HG02623 (cell line): ENCODE results near the gene RIC8B.

Experiments
- ATAC-seq: cut with Tn5 transposase; IDR thresholded peaks from one replicate; pipeline ENCODE4 v1.9.1; 2021; ENCODE audit warnings: moderate library complexity; ENCODE audit not compliant: unreplicated experiment

RIC8B gene

DNA sequence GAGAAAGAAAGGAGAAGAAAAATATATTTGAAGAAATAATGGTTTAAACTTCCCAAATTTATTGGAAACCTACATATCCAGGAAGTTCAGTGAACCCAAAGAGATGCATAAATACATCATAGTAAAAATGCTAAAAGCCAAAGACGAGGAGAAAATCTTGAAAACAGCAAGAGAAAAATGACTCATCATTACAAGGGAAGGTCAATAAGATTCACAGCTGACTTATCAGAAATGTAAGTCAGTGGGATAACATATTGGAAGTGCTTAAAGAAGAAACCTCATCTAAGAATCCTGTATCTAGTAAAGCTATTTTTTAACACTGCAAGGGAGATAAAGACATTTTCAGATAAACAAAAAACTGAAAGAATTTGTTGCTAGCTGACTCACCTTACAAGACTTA lies 19.9 kb downstream of the RIC8B start:
- no peak for ATAC-seq

DNA sequence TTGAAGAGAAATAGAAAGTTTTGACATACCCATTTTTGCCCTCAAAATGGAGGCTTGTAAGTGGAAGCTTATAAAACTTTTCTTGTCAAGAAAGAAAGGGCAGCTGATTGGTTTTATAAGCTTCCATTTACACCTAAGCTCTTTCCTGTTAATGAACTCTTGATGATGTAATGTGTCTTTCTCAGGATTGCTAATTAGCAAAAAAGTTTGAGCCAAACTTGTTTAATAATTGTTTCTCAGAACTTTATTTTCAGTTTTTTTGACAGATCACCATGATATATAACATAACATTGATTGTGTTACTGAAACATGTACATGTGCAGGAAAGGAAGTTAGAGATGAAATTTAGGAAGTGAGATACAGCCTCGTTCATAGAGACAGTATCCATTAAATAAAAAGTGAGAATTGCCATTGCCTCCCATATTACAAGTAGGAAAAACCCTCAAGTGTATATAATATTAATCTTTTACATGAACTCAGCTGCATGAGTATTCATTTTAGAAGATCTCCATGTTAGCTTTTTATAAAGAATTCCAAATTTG lies 26.8 kb downstream of the RIC8B start:
- ATAC-seq, result no peak

DNA sequence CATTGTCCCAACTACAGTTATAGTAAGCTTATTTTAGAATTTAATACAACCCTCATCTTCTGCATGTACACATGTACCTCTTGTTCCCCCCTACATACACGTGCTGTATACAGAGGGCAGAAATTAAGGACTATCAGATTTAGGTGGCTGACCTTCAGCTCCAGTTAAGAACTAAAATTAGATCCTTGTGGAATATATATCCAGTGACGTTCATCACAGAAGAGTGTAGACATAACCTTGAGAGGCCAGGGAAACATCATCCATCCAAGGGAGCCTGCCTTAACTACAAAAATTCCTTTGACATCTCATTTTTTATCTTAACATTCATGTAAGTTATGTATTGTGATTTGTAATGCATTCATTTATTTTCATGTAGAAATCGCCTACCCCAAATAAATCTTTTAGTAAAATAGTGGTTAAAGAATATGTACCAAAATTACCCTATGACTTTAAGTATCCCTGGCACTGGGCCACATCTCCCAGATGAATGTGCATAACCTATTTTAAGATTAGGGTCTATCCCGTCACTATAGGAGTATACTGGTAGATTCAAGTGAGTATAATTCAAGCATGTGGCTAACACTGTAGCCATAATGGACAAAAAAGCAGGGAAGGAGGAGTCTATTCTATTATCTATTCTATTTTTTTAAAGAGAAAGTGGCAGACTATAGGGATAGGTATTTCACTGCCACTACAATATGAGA lies 27.5 kb downstream of the RIC8B start:
- ATAC-seq, result no peak

GRCh38 chr12:106804668-106805067 lies 30.2 kb downstream of the RIC8B start:
- ATAC-seq, result no peak

DNA sequence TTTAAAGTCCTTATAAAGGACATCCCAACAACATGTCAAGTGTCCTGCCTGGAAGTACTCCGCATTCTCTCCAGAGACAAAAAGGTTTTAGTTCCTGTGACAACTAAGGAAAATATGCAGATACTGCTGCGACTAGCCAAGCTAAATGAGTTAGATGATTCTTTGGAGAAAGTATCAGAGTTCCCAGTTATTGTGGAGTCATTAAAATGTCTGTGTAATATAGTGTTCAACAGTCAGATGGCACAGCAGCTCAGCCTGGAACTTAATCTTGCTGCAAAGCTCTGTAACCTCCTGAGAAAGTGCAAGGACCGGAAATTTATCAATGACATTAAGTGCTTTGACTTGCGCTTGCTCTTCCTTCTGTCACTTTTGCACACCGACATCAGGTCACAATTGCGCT lies 40.2 kb downstream of the RIC8B start:
- ATAC-seq, result no peak

DNA sequence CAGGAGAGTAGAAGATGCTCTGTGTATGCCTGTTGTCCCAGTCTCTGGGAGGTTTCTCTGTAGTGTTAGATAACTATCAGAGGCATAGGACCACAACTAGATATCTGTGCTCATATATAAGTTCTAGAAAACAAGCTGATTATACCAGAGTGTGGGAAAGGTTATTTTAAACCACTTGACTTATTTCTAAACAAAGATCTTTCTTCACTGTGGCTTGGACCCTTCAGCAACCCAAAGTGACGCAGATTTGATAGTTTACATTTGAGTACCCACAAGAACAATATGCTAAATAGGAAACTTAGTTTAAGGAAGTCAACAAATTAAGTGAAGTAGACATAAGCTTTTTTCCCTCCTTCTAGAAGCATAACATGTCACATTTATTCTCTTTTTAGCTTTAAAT lies 41.3 kb downstream of the RIC8B start:
- ATAC-seq, result no peak

GRCh38 chr12:106816231-106816630 lies 41.7 kb downstream of the RIC8B start:
- ATAC-seq, result no peak

DNA sequence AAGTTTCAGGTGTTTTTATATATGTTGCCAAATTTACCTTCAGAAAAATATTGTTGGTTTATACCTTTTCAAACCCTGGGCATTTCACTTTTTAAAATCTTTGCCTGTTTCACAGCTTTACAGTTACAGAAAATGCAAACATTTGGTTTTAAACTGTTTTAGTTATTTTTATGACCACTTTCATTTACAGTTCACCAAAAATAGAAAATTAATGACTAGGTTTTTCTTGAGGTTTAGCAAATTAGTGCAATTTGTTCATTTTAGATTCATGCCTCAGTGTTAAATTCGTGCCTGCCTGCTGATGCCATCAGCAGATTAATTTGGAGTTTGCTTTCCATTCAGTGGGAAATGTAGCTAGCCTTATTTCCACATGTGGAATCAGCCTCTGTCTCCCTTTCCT lies 45.5 kb downstream of the RIC8B start:
- ATAC-seq, result no peak

DNA sequence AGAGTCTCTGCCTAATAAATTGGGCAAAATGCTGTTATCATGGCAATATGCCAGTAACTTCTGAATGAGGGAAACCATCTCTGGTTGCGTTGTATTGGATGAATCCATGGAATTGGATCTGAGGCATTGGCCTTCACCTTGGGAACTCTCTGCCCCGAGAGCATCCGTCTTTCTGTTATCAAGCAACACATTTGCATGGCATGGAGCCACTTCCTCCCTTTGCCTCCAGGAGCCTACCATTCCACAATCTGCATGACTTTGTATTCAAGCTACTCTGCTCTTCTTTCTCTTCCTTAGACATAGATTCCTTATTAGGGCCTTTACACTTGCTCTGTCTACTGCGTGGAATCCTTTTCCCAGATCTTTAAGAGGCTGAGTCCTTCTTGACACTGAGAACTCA lies 57.2 kb downstream of the RIC8B start:
- no peak for ATAC-seq

- no peak for ATAC-seq
Observed at GRCh38 chr12:106837782-106838181, 63.3 kb downstream of the RIC8B start.

DNA sequence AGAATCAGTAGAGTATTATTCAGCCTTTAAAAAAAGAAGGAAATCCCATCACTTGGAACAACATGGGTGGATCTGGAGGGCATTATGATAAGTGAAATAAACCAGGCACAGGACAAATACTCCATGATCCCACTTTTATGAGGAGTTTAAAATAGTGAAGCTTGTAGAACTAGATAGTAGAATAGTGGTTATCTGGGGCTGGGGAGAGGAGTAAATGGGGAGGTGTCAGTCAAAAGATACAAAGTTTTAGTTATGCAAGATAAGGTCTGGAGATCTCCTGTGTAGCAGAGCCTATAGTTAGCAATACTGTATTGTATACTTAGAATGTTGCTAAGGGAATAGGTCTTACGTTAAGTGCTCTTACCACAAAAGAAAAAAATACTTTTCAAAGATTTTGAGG lies 64.9 kb downstream of the RIC8B start:
- no peak for ATAC-seq

- no peak for ATAC-seq
Observed at GRCh38 chr12:106840243-106840642, 65.8 kb downstream of the RIC8B start.

GRCh38 chr12:106841510-106842302 lies 67.2 kb downstream of the RIC8B start:
- ATAC-seq, result no peak

- no peak for ATAC-seq
Observed at GRCh38 chr12:106845902-106846301, 71.4 kb downstream of the RIC8B start.

GRCh38 chr12:106847861-106848260 lies 73.4 kb downstream of the RIC8B start:
- ATAC-seq, result no peak

GRCh38 chr12:106851306-106851705 lies 76.8 kb downstream of the RIC8B start:
- ATAC-seq, result no peak

GRCh38 chr12:106854723-106855122 lies 80.2 kb downstream of the RIC8B start:
- no peak for ATAC-seq

DNA sequence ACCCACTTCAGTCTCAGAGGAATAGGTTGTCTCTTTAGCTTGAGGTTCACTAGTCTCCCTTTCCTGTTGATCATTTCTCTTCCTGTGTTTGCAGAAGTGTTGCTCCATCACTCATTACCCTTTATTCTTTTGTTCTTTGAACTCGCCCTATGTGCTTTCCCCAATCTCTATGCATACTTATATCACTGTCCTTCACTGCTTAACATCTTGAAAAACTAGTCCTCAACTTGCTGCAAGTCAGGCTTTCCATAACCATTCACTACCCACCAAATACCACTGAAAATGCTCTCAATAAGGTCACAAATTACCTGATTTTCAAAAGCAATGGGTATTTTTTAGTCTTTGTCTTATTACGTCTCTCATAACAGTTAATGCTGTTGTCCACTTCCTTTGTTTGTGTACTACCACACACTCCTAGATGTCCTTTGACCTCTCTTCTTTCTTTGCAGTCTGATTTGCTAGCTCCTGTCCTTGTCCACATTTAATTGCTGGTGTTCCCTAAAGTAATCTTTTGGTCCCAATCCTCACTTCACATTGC lies 80.8 kb downstream of the RIC8B start:
- ATAC-seq, result no peak

GRCh38 chr12:106861984-106862916 lies 87.8 kb downstream of the RIC8B start:
- no peak for ATAC-seq

- ATAC-seq, result no peak
Observed at GRCh38 chr12:106863189-106863588, 88.7 kb downstream of the RIC8B start.

GRCh38 chr12:106865683-106866082 lies 91.2 kb downstream of the RIC8B start:
- no peak for ATAC-seq
